AG08396 (cell line): ENCODE measurements around the gene CEP131.

Experiments used
- DNase-seq: peaks from one replicate; pipeline ENCODE4 v3.0.0; 2012; ENCODE audit warnings: low spot score, mixed read lengths

CEP131 gene

DNA sequence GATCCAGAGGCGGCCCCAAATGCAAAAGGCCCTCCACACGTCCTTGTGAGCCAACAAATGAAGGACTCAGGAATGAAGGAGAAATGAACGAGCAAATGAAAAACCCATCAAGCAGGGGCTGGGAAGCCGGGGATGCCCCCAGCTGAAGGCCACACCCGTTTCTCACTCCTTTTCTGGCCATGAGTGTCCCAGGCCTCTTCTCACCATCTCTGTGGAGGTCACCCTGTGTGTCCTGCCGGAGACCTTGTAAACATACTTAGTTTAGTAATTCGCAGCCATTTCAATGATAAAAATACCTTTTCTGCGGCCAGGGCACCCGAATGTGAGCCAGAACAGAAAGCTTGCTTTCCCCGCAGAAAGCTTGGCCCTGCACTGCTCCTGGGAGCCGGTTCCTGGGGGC is 35.6 kb downstream of the CEP131 start:
- DNase-seq, result no peak

DNA sequence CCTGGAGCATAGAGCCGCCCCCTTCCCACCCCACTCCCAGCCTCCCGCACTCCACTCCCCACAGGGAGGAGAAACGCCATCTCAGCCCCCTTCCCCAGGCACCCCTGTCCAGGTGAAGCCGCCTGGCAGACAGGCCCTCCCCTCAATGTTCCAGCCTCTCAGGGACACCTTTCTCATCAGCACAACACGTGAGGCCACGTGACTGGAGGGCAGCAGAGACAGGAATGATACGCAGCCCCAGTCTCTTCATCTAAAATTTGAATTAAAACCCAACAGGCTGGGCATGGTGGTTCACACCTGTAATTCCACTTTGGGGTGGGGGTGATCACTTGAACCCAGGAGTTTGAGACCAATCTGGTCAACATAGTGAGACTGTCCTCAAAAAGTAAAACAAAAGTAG is 36.6 kb downstream of the CEP131 start:
- DNase-seq, result no peak

DNA sequence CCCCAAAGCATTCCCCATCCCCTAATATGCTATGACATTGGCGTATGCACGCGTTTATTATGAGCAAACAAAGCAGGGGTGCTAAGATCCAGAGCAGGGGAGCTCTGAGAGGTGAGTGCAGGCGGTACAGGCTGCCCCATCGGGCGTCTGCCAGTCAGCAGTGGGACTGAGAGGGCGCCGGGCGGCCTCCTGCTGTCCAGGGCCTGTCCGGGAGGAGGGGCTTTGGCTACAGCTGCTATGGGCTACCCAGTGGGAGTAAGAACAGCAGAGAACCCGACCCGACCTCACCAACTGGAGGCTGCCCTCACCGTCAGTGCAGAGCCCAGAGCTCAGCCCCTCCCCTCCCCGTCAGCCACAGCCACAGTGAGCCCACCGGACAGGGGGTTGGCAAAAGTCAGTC is 38.2 kb downstream of the CEP131 start:
- no peak for DNase-seq

DNA sequence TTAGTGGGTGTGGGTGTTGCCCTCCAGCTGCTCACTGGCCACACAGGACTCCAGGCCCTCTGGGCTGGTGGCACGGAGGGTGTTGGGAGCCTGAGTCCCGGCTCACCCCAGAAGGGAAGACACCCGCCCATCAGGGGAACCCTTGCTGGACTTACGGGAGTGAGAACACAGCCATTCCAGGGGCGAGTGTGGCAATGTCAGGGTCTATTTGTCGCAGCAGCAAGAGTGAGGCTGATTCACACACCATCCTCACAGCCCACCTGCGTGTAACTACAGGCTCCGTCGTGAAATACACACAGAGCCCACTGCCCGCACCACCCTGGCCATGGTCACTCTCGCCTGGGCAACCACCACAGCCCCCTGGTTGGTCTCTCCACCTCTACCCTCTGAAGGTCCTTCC is 39.0 kb downstream of the CEP131 start:
- no peak for DNase-seq

DNA sequence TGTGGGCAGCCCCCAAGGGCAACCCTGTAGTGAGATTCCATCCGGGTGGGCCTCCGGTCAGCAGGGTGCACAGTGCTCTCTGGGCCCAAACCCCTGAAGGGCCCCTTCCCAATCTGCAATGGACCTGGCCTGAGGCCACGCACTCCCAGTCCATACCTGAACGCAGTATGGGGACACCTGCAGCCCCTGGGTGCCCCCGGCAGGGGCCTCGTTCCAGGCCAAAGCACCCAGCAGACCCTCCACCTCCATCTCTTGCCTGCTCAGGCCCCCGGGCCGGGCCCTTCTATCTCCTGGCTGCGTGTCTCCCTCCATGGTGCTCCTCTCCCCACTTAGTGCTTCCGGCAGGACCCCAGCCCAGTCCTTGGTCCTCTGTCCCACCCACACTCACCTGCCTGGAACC is 39.4 kb downstream of the CEP131 start:
- no peak for DNase-seq

DNA sequence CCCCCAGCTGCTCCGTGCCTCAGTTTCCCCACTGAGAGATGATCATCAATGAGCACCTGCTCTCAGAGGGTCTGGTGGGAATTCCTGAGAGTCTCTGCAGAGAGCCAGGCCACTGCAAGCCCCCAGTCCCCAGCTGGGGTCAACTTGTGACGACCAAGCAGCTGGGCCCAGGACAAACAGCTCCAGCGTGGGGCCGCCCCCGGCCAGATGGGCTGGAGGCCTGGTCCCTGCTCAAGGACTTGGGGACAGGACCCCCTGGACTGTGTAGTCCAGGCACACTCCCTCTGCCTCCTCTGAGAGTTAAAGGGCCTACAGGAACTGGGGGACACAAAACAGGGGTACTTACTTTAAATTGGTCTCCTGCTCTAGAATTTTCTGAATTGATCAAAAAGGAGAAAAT is 40.2 kb downstream of the CEP131 start:
- no peak for DNase-seq

DNA sequence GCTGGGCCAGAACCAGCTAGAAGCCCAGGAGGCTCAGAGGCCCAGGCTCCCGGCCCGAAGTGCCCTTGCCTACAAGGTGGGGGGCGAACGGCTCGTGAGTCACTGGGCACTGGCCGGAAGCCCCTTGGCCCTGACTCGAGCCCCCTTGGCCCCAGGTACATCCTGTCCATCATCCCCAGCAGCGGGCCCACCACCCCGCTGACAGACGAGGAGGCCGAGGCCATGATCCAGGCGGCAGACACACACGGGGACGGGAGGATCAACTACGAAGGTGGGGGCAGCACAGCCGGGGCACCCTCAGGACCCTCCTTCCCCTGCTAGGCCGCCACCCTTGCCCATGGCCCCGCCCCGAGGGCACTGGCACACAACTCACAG is 41.0 kb downstream of the CEP131 start:
- no peak for DNase-seq

DNA sequence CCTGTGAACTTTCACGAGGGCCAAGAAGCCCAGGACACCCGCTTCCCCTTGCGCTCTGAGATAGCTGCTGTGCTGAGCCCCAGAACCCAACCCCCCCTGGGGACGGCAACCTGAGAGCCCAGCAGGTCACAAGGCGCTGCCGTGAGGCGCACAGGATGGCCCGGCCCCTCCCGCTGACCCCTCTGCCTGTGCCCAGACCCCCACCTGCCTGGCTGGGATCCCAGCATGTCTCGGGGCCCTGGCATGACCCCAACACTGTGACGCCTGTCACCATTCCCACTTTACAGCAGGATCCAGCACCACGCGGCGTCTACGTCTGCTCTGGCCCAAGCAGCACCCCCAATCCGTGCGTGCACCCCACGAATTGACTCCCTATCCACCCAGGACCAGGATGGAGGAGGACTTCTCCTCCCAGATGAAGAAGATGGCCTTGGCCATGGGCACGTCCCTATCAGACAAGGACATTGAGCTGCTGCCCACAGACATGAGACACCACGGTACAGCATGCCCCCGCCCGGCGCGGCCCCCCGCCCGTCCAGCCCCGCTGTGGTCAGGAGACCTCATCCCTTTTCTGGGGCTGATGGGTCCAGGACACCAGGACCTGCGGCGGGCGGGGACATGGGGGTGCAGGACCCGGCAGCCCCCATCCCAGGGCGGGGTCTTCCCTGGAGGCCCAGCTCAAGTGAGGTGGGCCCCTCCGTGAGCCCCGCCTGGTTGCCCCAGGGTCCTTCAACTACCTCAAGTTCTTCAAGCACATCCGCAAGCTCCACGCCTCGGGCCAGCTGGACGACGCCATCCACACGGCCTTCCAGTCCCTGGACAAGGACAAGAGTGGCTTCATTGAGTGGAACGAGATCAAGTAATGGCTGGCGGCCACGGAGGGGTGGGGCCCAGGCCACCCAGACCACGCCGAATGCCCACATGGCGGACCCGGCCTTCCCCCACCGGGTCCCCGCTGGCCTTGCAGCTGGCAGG is 41.6 kb downstream of the CEP131 start:
- no peak for DNase-seq

DNA sequence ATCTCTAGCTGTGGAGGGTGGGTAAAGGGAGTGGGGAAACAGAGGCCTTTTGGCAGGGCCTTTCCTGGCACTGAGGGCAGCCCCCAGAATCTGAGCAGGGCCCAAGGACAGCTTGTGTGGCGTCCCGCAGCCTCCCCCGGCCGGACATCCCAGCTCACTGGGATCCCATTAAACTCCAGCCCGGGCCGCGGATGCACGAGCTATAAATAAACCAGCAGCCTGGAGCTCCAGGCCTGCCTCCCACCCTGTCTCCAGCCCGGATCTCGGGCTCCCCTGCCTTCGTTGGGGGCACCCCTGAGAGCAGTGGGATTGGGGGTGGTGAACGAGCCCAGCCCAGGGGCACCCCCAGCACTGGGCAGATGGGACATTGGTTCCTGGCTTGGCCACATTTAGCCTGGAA is 42.9 kb downstream of the CEP131 start:
- DNase-seq, result no peak

DNA sequence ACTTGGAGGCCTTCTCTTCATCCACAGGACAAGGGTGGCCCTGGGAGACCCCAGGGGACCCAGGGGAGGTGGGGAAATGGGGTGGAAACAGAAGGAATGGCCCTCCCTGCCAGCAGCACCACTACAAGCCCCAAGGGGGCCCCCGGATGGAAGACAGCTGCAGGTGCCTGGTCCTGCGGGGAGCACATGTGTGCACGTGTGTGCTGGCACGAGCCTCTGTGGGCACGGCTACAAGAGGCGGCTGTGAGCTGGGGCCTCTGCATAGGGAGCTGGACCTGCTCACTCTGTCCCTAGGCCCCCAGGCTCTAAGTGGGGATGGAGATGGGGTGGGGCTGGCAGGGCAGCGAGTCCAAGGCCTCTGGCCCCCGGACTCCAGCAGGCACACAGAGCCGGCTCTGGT is 43.5 kb downstream of the CEP131 start:
- DNase-seq, result no peak

DNA sequence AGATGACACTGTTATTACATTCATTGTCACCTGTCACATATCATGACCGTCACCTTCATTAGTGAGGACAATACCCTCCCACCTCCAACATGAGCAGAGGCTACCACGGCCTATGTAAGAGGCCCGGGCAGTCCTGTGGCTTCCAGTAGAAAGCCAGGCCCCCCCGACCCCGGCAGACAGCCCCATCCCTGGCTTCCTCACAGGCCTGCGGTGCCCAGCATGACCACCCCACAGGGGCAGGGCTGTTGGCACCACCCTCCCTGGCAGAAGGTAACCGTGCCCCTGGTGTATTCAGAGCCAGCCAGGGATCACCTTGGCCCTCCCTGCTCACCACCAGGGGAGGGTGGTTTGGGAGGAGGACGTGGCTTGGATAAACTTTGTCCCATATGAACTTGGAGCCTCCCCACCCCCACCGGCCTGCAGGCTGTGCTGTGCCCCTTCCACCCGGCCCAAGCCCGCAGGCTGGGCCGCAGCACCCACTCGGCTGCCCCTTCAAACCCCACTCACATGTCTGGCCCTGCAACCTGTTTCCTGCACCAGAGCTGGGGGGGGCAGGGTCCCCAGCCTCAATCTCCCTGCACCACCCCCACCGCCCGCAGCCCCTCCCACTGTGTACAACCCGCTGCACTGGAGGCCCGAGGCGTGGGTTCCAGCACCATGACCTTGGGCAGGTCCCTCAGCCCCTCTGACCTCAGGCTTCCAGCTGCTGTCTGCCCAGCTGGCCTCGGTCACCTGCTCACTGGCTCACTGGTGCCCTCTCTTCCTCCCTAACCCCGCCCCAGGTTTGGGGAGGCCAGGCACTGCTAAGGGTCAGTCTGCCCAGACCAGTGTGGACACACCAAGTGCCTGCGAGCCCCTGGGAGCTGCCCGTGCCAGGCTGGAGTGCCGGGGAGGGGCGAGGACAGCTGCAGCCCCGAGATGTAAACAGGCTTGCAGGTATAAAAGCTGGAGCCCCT is 44.4 kb downstream of the CEP131 start:
- DNase-seq, result no peak

DNA sequence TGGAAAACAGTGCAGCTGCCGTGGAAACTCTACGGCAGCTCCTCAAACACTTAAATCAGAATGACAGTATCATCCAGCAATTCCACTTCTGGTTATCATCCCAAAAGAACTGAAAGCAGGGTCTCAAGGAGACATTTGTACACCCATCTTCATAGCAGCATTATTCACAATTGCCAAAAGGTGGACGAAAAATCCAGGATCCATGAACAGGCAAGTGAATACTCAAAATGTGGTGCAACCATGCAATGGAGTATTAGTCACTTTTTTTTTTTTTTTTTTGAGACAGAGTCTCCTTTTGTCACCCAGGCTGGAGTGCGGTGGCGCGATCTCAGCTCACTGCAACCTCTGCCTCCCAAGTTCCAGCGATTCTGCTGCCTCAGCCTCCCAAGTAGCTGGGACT is 46.1 kb downstream of the CEP131 start:
- DNase-seq, result no peak

DNA sequence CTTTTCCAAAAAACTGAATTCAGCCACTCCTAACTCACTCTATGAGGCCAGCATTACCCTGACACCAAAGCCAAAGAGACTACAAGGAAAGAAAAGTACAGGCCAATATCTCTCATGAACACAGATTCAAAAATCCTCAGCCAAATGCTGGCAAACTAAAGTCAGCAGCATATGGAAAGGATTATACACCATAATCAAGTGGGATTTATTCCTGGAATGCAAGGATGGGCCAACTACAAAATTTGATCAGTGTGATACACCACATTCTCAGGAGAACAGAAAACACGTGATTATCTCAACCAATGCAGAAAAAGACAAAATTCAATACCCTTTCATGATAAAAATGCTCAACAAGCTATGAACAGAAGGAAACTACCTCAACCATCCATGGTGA is 49.0 kb downstream of the CEP131 start:
- no peak for DNase-seq

DNA sequence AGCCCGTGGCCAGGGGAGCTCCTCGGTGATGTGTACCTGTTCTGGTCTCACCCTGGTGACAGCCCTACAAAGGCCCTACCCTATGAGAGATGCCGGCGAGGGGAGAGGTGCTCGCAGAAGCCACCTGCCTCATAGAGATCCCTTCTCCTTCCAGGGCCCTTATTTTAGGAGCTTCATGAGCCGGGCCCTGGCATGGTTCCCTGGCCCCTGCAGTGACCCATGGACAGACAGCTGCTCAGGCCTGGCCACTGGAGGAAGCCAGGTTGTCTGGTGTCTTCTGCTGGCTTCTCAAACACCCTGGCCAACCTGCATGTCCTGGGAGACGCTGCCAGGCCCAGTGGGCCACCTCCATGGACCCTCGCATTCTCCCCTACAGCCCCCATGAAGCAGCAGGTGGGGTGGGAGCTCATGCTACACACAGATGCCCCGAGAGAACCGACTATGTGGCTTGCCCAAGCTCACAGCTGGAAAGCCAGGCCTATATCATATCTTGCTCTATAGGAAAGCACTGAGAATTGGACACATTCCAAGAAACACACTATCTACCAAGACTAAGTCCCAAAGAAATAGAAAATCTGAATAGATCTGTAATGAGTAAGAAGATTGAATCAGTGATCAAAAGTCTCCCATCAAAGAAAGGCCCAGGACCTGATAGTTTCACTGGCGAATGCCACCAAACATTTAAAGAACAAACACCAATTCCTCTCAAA is 49.6 kb downstream of the CEP131 start:
- no peak for DNase-seq

DNA sequence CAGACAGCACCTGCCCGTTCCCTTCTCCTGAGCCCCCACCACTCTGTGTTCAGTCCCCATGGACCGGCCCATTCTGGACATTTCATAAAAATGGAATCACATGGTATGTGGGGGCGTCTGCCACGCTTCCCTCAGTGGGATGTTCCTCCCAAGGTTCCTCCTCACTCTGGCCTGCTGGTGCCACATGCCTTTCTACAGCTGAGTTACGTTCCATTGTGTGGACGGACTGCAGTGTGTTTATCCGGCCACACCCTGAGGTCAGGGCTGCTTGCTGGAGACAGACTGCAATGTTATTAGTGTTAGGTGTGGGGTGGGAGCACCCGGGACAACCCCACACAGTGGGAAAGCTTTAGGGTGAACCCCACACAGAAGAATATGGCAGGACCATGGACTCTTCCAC is 50.8 kb downstream of the CEP131 start:
- DNase-seq, result peak; percentile 74

DNA sequence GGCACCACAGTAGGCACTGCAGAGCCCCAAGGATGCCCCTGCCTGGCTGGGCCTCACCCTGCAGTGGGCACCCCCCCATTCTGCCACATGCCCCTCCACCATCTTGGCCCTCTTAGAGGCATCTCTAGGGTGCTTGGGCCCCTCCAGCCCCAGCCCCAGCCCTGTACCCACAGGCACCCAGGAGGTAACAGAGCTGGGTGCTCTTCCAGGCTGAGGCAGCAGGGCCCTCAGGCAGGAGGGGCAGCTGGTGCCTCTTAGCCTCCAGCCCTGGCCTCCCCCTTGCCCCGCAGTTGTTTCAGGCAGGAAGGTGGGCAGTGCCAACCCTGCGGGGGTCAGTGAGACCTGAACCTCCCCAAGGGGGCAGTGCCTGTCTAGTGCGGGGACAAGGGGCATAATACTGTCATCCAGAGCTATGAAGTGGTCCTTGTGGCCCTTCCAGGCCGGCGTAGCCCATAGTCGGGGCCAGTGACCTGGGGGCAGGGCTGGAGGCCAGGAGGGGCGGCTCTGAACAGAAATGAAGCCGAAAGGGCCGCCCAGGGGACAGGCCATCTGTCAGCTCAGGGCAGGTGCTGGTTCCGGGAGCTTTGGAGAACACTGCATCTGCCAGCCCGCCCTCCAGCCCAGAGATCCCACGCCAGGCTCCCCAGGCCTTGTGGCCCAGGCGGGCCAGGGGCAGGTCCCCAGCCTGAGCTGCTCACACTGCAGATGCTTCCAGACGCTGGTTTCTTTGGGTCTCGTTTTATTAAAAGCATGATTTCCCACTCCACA is 51.9 kb downstream of the CEP131 start:
- DNase-seq, result no peak

DNA sequence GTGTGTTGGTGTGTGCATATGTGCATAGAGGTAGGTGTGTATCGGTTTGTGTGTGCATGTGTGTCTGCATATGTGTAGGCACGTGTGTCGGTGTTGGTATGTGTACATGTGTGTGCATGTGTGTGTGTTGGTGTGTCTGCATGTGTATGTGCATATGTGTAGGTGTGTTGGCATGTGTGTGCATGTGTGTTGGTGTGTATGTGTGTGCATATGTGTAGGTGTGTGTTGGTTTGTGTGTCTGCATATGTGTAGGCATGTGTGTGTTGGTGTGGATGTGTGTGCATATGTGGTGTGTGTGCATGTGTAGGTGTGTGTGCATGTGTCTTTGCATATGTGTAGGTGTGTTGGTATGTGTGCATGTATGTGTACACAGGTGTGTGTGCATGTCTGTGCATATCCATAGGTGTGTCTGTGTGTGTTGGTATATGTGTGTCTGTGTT is 52.9 kb downstream of the CEP131 start:
- no peak for DNase-seq

DNA sequence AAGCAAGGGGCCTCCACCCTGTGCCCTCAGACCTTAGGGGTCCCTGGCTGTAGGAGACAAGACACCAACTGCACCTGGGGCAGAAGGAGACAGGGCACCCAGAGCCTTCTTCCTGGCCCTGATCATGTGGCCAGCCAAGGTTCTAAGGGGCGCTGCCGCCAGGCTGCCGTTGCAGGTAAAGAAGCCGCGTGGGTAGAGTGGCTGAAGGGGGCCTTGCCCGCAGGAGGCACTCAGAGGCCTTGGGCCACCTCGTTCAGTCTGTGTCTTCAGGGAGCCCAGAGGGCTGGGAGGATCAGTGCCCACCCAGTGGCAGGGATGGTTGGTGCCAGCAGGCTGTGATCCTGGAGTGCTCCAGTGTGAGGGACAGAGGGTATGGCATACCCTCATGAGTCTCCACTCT is 55.1 kb downstream of the CEP131 start:
- no peak for DNase-seq

DNA sequence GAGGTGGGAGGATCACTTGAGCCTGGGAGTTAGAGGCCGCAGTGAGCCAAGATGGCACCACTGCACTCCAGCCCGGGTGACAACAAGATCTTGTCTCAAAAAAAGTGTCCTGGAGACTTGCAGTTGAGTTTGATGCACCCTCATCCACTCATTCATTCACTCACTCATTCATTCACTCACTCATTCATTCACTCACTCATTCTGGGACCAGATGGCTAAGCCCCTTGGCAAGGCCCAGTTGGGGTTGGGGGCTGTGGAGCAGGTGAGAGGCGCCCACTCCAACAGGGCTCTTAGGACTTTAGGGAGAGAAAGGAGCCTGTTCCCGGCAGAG is 55.6 kb downstream of the CEP131 start:
- DNase-seq, result no peak

DNA sequence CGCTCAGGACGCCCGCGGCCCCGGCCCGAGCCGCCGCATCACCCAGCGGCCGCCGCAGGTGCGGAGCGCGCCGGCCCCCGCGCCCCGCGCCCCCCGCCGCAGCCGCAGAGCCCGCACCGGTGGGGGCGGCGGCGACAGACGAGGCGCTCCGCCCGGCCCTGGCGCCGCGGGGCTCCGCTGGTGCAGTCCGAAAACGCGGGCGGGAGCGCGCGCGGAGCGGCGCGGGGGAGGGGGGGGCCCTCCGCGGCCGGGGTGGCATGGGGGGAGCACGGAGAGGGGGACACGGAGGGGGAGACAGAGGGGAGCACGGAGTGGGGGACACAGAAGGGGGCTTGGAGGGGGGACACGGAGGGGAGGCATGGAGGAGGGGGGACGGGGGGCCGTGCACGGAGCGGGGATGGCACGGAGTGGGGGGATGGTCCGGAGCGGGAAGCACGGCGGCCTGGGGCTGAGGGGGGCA is 56.7 kb downstream of the CEP131 start, which contains the start of gene AATK:
AATK (minus strand) TSS at position 189 of the 460 bp plus-strand sequence. CDS start 229 bp downstream, outside the sequence.
- no peak for DNase-seq
